Measurements from ENCODE around the gene CCDC120. TPM values are rescaled to one million over a fixed set of nuclear protein-coding genes. Genes with fewer than 3 reads are reported as not detected.
A peak's percentile ranks its signal among the peaks of the same experiment; 100 is the strongest.

Gene CCDC120
- total RNA-seq, 1 donor from 2014 or later = 4.4 TPM

- Mint-ChIP-seq H3K36me3 (ENCODE audit: low read depth) (peaks cover 12% of the 10 kb centered on the region), H3K9me3 (no peaks in the 10 kb centered on the region), H3K27me3 (ENCODE audit: insufficient read depth) (no peaks in the 10 kb centered on the region), H3K27ac (peak overlapping the region; percentile 89), H3K4me1 (ENCODE audit: low read depth) (peaks cover 33% of the 10 kb centered on the region), H3K4me3 (peak overlapping the region; percentile 96)
- DNase-seq (ENCODE audit: low spot score) = no peak
- intact Hi-C loops (cut with micrococcal nuclease) = loop anchor here (1.0 to 5.0 kb wide), 15 partner anchors 9 to 505 kb away; partner anchors contain the start of genes GPKOW, GRIPAP1, PIM2 and PPP1R3F
Measured at GRCh38 chrX:49043987-49044281, 14.9 kb upstream of the CCDC120 start.

GRCh38 chrX:49053223-49054072, 5.4 kb upstream of the CCDC120 start:
- Mint-ChIP-seq H3K36me3 (ENCODE audit: low read depth) (no peaks in the 10 kb centered on the region), H3K4me3 (peak overlapping the region; percentile 85), H3K9me3 (no peaks in the 10 kb centered on the region), H3K4me1 (ENCODE audit: low read depth) (peaks cover 29% of the 10 kb centered on the region), H3K27ac (peak overlapping the region; percentile 89), H3K27me3 (ENCODE audit: insufficient read depth) (no peaks in the 10 kb centered on the region)
- intact Hi-C loops (cut with micrococcal nuclease) = loop anchor here (1.0 kb wide), 1 partner anchor 10 kb away; the partner anchor contains the start of gene TFE3
- DNase-seq (ENCODE audit: low spot score) = peak; percentile 50

GRCh38 chrX:49054073-49054762, 4.6 kb upstream of the CCDC120 start:
- H3K27me3 Mint-ChIP-seq (ENCODE audit: insufficient read depth) = no peaks in the 10 kb centered on the region
- no peak for DNase-seq (ENCODE audit: low spot score)
- no peaks in the 10 kb centered on the region for H3K36me3 Mint-ChIP-seq (ENCODE audit: low read depth)
- H3K4me3 Mint-ChIP-seq = peak overlapping the region; percentile 85
- H3K9me3 Mint-ChIP-seq = no peaks in the 10 kb centered on the region
- intact Hi-C loops (cut with micrococcal nuclease) = no loop called here
- H3K27ac Mint-ChIP-seq = peak overlapping the region; percentile 84
- H3K4me1 Mint-ChIP-seq (ENCODE audit: low read depth) = peaks cover 29% of the 10 kb centered on the region

- intact Hi-C loops (cut with micrococcal nuclease) = no loop called here
- peaks cover 3% of the 10 kb centered on the region for H3K36me3 Mint-ChIP-seq (ENCODE audit: low read depth)
- DNase-seq (ENCODE audit: low spot score) = no peak
- H3K9me3 Mint-ChIP-seq = no peaks in the 10 kb centered on the region
- H3K27ac Mint-ChIP-seq = no peak overlapping the region
- no peak overlapping the region for H3K4me3 Mint-ChIP-seq
- no peaks in the 10 kb centered on the region for H3K27me3 Mint-ChIP-seq (ENCODE audit: insufficient read depth)
- peaks cover 16% of the 10 kb centered on the region for H3K4me1 Mint-ChIP-seq (ENCODE audit: low read depth)
Measured at GRCh38 chrX:49059201-49059600, 402 bp downstream of the CCDC120 start.

- H3K4me3 Mint-ChIP-seq = no peak overlapping the region
- peaks cover 3% of the 10 kb centered on the region for H3K36me3 Mint-ChIP-seq (ENCODE audit: low read depth)
- DNase-seq (ENCODE audit: low spot score) = no peak
- no peaks in the 10 kb centered on the region for H3K27me3 Mint-ChIP-seq (ENCODE audit: insufficient read depth)
- H3K9me3 Mint-ChIP-seq = no peaks in the 10 kb centered on the region
- H3K27ac Mint-ChIP-seq = no peak overlapping the region
- intact Hi-C loops (cut with micrococcal nuclease) = no loop called here
- H3K4me1 Mint-ChIP-seq (ENCODE audit: low read depth) = peaks cover 11% of the 10 kb centered on the region
Measured at GRCh38 chrX:49059681-49060085, 884 bp downstream of the CCDC120 start.

- Mint-ChIP-seq H3K4me1 (ENCODE audit: low read depth) (peaks cover 2% of the 10 kb centered on the region), H3K9me3 (no peaks in the 10 kb centered on the region), H3K27me3 (ENCODE audit: insufficient read depth) (no peaks in the 10 kb centered on the region), H3K36me3 (ENCODE audit: low read depth) (peaks cover 3% of the 10 kb centered on the region), H3K4me3 (no peak overlapping the region), H3K27ac (no peak overlapping the region)
- DNase-seq (ENCODE audit: low spot score) = no peak
- intact Hi-C loops (cut with micrococcal nuclease) = no loop called here
Measured at GRCh38 chrX:49060914-49061313, 2.1 kb downstream of the CCDC120 start.

GRCh38 chrX:49061490-49061889, 2.7 kb downstream of the CCDC120 start:
- no peaks in the 10 kb centered on the region for H3K27me3 Mint-ChIP-seq (ENCODE audit: insufficient read depth)
- H3K27ac Mint-ChIP-seq = no peak overlapping the region
- peaks cover 3% of the 10 kb centered on the region for H3K36me3 Mint-ChIP-seq (ENCODE audit: low read depth)
- intact Hi-C loops (cut with micrococcal nuclease) = no loop called here
- no peaks in the 10 kb centered on the region for H3K4me1 Mint-ChIP-seq (ENCODE audit: low read depth)
- DNase-seq (ENCODE audit: low spot score) = no peak
- no peaks in the 10 kb centered on the region for H3K9me3 Mint-ChIP-seq
- H3K4me3 Mint-ChIP-seq = no peak overlapping the region

- H3K27me3 Mint-ChIP-seq (ENCODE audit: insufficient read depth) = no peaks in the 10 kb centered on the region
- DNase-seq (ENCODE audit: low spot score) = no peak
- no peak overlapping the region for H3K4me3 Mint-ChIP-seq
- H3K27ac Mint-ChIP-seq = no peak overlapping the region
- intact Hi-C loops (cut with micrococcal nuclease) = no loop called here
- peaks cover 3% of the 10 kb centered on the region for H3K36me3 Mint-ChIP-seq (ENCODE audit: low read depth)
- no peaks in the 10 kb centered on the region for H3K4me1 Mint-ChIP-seq (ENCODE audit: low read depth)
- H3K9me3 Mint-ChIP-seq = no peaks in the 10 kb centered on the region
Measured at GRCh38 chrX:49061916-49062315, 3.1 kb downstream of the CCDC120 start.

GRCh38 chrX:49063715-49064114, 4.9 kb downstream of the CCDC120 start:
- no peak overlapping the region for H3K27ac Mint-ChIP-seq
- H3K36me3 Mint-ChIP-seq (ENCODE audit: low read depth) = peaks cover 3% of the 10 kb centered on the region
- no peak overlapping the region for H3K4me3 Mint-ChIP-seq
- no peaks in the 10 kb centered on the region for H3K4me1 Mint-ChIP-seq (ENCODE audit: low read depth)
- no peaks in the 10 kb centered on the region for H3K27me3 Mint-ChIP-seq (ENCODE audit: insufficient read depth)
- H3K9me3 Mint-ChIP-seq = no peaks in the 10 kb centered on the region
- intact Hi-C loops (cut with micrococcal nuclease) = no loop called here
- DNase-seq (ENCODE audit: low spot score) = no peak

- no peaks in the 10 kb centered on the region for H3K9me3 Mint-ChIP-seq
- H3K36me3 Mint-ChIP-seq (ENCODE audit: low read depth) = peaks cover 3% of the 10 kb centered on the region
- no peak for DNase-seq (ENCODE audit: low spot score)
- intact Hi-C loops (cut with micrococcal nuclease) = no loop called here
- no peak overlapping the region for H3K4me3 Mint-ChIP-seq
- H3K27ac Mint-ChIP-seq = no peak overlapping the region
- no peaks in the 10 kb centered on the region for H3K4me1 Mint-ChIP-seq (ENCODE audit: low read depth)
- no peaks in the 10 kb centered on the region for H3K27me3 Mint-ChIP-seq (ENCODE audit: insufficient read depth)
Measured at GRCh38 chrX:49064303-49064702, 5.5 kb downstream of the CCDC120 start.

- Mint-ChIP-seq H3K4me1 (ENCODE audit: low read depth) (no peaks in the 10 kb centered on the region), H3K27me3 (ENCODE audit: insufficient read depth) (no peaks in the 10 kb centered on the region), H3K4me3 (no peak overlapping the region), H3K36me3 (ENCODE audit: low read depth) (peaks cover 4% of the 10 kb centered on the region), H3K27ac (no peak overlapping the region), H3K9me3 (no peaks in the 10 kb centered on the region)
- intact Hi-C loops (cut with micrococcal nuclease) = no loop called here
- DNase-seq (ENCODE audit: low spot score) = no peak
Measured at GRCh38 chrX:49064735-49065134, 5.9 kb downstream of the CCDC120 start.

GRCh38 chrX:49066278-49066677, 7.5 kb downstream of the CCDC120 start:
- DNase-seq (ENCODE audit: low spot score) = no peak
- Mint-ChIP-seq H3K27ac (no peak overlapping the region), H3K4me1 (ENCODE audit: low read depth) (no peaks in the 10 kb centered on the region), H3K9me3 (no peaks in the 10 kb centered on the region), H3K36me3 (ENCODE audit: low read depth) (peaks cover 8% of the 10 kb centered on the region), H3K27me3 (ENCODE audit: insufficient read depth) (no peaks in the 10 kb centered on the region), H3K4me3 (no peak overlapping the region)
- intact Hi-C loops (cut with micrococcal nuclease) = no loop called here

GRCh38 chrX:49066690-49067089, 7.9 kb downstream of the CCDC120 start:
- H3K36me3 Mint-ChIP-seq (ENCODE audit: low read depth) = peaks cover 7% of the 10 kb centered on the region
- no peak for DNase-seq (ENCODE audit: low spot score)
- no peak overlapping the region for H3K4me3 Mint-ChIP-seq
- H3K4me1 Mint-ChIP-seq (ENCODE audit: low read depth) = no peaks in the 10 kb centered on the region
- intact Hi-C loops (cut with micrococcal nuclease) = no loop called here
- H3K27ac Mint-ChIP-seq = no peak overlapping the region
- H3K27me3 Mint-ChIP-seq (ENCODE audit: insufficient read depth) = no peaks in the 10 kb centered on the region
- H3K9me3 Mint-ChIP-seq = no peaks in the 10 kb centered on the region
